Kidney epithelial cell (primary cell): ENCODE measurements around the gene HECA. TPM values are rescaled to one million over a fixed set of nuclear protein-coding genes. Genes with fewer than 3 reads are reported as not detected.

Source experiments
- DNase-seq: peaks from one replicate; pipeline ENCODE4 v3.0.0-alpha.2; 2010; ENCODE audit warnings: low read depth
- H3K27me3 ChIP-seq: 2 replicates; pipeline ENCODE4 v1.6.0; 2011; ENCODE audit warnings: low read length; ENCODE audit not compliant: control insufficient read depth, insufficient read depth
- H3K36me3 ChIP-seq: 2 replicates; pipeline ENCODE4 v1.5.1; 2011; ENCODE audit warnings: low read length; ENCODE audit not compliant: control insufficient read depth, insufficient read depth
- H3K4me3 ChIP-seq: 2 replicates; pipeline ENCODE4 v1.5.1; 2011; ENCODE audit warnings: low read depth, mild to moderate bottlenecking, control low read depth, low read length
- CTCF ChIP-seq: IDR thresholded peaks from 2 replicates; pipeline ENCODE4 v1.5.1; 2011; ENCODE audit warnings: mild to moderate bottlenecking, moderate library complexity, low read length, control low read depth, inconsistent platforms; ENCODE audit not compliant: insufficient read depth, poor library complexity, severe bottlenecking
- total RNA-seq: library from RNA; depleted of rRNA; stranded (reverse); fragments of >200 nt; gene quantifications from 2 replicates; pipeline ENCODE4 v1.2.3, GENCODE V29; 2015

HECA gene
- total RNA-seq, 1 donor from 2014 or later, result 18.7 TPM

DNA sequence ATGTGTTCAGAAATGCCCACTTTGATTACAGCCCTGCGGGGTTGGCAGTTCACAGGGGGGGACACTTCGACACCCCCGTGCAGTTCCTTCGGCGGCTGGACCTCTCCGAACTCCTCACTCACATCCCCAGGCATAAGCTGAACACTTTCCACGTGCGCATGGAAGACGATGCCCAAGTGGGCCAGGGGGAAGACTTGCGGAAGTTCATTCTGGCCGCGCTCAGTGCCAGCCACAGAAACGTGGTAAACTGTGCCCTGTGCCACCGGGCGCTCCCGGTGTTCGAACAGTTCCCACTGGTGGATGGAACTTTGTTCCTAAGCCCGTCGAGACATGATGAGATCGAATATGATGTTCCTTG lies 32.1 kb downstream of the HECA start:
- H3K36me3 ChIP-seq, result no peaks in the 10 kb centered on the region
- H3K4me3 ChIP-seq, result no peak overlapping the region
- no peaks in the 10 kb centered on the region for H3K27me3 ChIP-seq
- no peak for DNase-seq
- TF ChIP-seq CTCF, result no peak

GRCh38 chr6:139172151-139172550 lies 37.3 kb downstream of the HECA start:
- H3K4me3 ChIP-seq, result no peak overlapping the region
- no peak for TF ChIP-seq CTCF
- H3K27me3 ChIP-seq, result no peaks in the 10 kb centered on the region
- H3K36me3 ChIP-seq, result no peaks in the 10 kb centered on the region
- no peak for DNase-seq

- no peak for DNase-seq
- no peaks in the 10 kb centered on the region for H3K36me3 ChIP-seq
Measured at GRCh38 chr6:139172567-139172966, 37.7 kb downstream of the HECA start.

DNA sequence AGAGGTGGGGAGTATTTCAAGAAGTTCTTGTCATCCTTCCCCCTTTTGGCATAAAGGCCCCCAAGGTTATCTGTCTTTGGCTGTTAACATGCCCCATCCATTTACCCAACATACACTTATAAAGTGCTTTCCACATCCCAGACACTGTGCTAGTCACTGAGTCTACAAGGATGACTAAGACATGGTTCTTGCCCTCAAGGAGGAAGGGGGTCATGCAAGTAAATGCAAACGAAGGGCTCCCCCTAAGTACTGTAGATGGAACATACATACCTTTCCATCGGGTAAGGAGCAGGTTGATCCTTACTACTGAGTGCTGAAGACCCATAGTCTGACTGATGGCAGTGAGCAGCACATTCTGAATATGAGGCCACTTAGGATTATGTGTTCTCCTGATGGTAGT lies 38.3 kb downstream of the HECA start:
- DNase-seq, result no peak
- Histone ChIP-seq H3K4me3 (no peak overlapping the region), H3K36me3 (no peaks in the 10 kb centered on the region), H3K27me3 (no peaks in the 10 kb centered on the region)
- no peak for TF ChIP-seq CTCF

More at GRCh38 chr6:139172567-139172966, 37.7 kb downstream of the HECA start:
- no peak overlapping the region for H3K4me3 ChIP-seq
- no peak for TF ChIP-seq CTCF
- no peaks in the 10 kb centered on the region for H3K27me3 ChIP-seq

- no peaks in the 10 kb centered on the region for H3K27me3 ChIP-seq
- H3K36me3 ChIP-seq, result no peaks in the 10 kb centered on the region
- no peak for DNase-seq
- TF ChIP-seq CTCF, result no peak
- H3K4me3 ChIP-seq, result no peak overlapping the region
Measured at GRCh38 chr6:139173822-139174221, 38.9 kb downstream of the HECA start.

DNA sequence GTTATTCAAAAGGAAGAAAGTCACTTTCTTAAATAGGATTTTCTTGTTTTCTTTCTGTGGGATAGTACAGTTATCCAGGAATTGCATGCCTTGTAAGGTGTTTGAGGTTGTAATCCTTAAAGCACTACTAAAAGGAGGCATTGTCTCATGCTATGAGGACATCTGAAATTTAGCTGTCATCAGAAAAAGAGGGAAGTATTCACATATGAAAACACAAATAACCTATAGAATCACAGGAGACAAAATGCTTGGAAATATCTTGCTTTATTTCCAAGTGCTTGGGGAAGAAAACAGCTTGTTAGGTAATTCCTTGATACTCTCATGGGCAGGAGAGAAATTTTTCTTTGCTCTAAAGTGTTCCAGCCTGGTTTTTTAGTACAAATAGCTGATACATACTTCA lies 40.1 kb downstream of the HECA start:
- no peak for TF ChIP-seq CTCF
- H3K27me3 ChIP-seq, result no peaks in the 10 kb centered on the region
- no peaks in the 10 kb centered on the region for H3K36me3 ChIP-seq
- DNase-seq, result no peak
- H3K4me3 ChIP-seq, result no peak overlapping the region
